IPS-18c (cell line): ENCODE data around the gene ANKRD16.

Experiments
- H3K4me3 ChIP-seq: 2 replicates; pipeline ENCODE4 v1.7.0; 2013; ENCODE audit warnings: low read depth, mild to moderate bottlenecking, low read length, moderate library complexity; ENCODE audit not compliant: insufficient read depth
- H3K9me3 ChIP-seq: one replicate; pipeline ENCODE4 v1.6.1; 2013; ENCODE audit warnings: mild to moderate bottlenecking, low read length, moderate library complexity; ENCODE audit not compliant: control insufficient read depth, insufficient read depth

The ANKRD16 gene

DNA sequence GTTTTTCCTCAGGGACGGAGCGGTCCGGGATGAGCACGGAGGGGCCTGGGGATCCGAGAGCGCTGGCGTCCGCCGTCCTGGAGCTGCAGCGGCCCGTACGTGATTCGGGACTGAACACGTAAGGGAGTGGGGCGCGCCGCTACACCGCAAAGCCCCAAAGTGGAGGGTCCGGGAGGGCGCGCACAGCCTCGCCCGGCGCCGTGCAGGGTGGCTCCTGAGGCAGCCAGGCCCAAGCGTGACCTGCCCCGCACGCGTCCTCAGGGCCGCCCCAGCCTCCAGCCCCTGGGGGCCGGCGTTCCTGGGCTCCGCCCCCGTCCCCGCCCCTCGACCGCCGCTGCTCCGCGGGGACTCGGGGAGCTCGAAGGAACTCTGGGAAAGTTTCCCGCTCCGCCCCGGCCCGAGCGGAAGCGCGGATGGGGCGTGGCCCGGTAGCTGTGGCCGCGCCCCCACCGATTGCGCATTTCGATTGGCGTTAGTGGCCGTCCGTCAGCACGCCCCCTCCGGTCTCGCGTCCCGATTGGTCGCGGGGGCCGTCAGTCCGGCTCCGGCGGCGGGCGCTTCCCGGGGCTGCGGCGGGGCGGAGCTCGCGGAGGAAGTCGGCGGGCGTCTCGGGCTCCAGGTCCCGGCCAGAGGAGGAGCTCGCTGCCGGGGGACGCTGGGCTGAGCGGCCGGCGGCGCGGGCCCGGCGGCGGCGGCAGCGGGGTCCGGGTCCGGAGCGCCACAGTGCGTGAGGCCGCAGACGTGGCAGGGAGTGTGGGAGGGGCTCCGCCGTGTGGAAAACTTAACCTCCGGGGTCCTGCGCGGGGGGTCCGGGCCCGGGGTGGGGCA, at the start of gene ANKRD16, which contains the start of gene FBH1:
Gene ANKRD16 (minus strand): TSS at position 270 of the 828 bp plus-strand sequence. CDS start 539 bp downstream, outside the sequence.
Gene FBH1 (plus strand): TSS at position 620 of the 828 bp plus-strand sequence. CDS start 103 bp downstream, at position 723.
- H3K4me3 ChIP-seq, result peak within 1 kb of the TSS; percentile 89
- no peaks in the 10 kb centered on the region for H3K9me3 ChIP-seq

DNA sequence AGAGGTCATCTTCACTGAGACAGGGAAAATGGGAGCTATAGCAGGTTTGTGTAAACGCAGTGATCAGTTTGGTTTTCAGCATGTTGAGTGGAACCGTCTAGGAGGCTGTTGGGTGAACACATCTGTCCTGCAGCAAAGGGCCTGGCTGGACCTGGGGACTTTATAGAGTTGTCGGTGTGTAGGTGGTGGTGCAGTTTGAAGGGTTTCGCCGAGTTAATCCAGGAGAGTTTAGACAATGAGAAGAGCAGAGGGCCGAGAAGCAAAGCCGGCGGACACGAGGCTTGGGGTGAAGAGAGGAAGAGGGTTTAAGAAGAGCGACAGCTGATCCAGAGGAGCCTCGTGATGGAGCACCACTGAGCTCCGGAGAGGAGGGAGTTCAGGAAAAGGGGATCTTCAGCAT, 48.6 kb upstream of the ANKRD16 start:
- H3K4me3 ChIP-seq, result no peak overlapping the region
- H3K9me3 ChIP-seq, result no peaks in the 10 kb centered on the region

DNA sequence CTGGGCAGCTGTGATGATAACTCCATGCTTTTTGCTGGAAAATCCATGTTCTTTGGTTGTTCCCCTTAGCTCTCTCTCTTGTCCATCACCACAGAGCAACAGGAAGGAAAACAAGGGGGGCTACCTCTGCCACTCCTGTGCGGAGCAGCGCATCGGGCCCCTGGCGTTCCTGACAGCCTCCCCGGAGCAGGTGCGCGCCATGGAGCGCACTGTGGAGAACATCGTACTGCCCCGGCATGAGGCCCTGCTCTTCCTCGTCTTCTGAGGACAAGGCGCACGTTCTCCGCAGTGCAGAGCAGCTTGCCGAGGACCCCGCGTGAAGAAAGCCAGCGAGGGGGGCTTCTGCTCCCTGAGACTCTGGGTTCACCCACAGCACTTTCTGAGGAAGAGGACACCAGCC, 47.3 kb upstream of the ANKRD16 start:
- Histone ChIP-seq H3K9me3 (no peaks in the 10 kb centered on the region), H3K4me3 (no peak overlapping the region)

DNA sequence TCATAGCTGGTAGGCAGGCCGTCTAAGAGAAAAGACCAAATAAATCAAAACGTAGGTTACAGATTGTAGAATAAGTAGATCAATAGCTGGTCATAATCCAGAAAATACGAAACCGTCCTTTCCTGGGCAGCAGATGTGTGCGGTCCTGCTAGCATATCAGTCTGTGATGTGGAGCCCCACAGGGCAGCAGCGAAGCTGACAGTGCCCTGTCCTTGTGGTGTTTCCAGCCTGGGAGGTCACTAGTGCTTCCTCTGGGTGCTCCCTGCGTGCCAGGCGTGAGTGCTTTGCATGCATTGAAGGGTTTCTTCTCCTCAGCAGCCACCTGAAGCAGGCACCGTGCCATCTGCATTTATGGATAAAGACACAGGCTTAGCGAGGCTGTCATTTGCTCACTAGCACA, 45.9 kb upstream of the ANKRD16 start:
- H3K9me3 ChIP-seq, result no peaks in the 10 kb centered on the region
- no peak overlapping the region for H3K4me3 ChIP-seq

DNA sequence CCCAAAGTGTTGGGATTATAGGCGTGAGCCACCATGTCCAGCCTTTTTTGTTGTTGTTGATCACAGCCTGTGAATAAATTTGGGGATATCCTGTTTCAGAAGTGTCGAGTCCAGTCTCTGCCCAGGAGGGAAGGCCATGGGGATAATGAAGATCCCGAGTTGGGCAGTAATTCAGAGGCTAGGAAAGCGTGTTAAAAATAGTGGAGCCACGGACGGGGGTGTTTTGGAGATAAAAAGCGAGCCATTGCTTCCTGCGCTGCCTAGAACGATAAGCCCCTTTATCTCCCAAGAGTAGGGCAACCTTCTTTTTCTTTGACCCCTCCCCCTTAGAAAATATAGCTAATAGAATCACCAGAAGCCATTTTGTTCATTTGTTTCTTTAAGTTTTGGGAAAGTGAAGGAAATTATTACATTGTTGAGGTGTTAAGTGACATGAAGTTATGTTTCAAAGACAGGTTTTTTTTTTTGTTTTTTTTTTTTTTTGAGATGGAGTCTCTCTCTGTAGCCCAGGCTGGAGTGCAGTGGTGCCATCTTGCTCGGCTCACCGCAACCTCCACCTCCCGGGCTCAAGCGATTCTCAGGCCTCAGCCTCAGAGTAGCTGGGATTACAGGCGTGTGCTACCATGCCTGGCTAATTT, 44.3 kb upstream of the ANKRD16 start:
- Histone ChIP-seq H3K4me3 (no peak overlapping the region), H3K9me3 (no peaks in the 10 kb centered on the region)

DNA sequence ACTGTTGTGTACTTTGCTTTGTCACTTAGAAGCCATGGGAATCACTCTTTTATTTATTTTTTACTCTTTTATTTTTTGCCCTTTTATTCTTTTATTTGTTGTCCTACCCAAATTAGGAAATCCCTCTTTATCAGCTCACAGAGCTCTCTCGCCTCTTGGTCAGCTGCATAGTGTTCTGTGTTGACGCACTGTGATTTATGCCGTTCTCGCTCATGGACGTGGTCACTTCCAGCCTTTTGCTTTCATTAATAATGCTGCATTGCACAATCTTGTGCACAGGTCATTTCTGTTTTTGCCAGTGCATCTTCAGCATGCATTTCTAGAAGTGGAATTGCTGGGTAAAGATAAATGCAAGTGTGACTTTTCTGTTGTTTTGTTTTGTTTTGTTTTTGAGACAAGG, 42.7 kb upstream of the ANKRD16 start:
- H3K9me3 ChIP-seq, result no peaks in the 10 kb centered on the region
- H3K4me3 ChIP-seq, result no peak overlapping the region

DNA sequence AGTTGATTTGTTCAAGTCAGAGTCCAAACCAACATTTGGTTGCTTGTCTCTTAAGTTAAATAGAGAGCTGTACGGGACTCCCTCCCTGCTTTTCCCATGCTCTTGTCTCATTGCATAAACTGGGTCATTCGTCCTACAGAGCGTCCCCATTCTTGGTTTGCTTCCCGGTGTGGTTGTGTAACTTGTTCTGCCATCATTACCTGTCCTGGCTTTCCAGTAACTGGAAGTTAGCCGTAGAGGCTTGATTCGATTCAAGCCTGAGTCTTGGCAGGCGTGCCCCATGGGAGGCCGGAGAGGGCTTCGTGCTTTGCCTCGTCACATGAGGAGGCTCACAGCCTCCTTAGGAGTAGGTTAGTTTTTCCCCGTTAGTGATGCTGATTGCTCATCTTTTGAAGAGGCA, 40.6 kb upstream of the ANKRD16 start:
- Histone ChIP-seq H3K4me3 (no peak overlapping the region), H3K9me3 (no peaks in the 10 kb centered on the region)

DNA sequence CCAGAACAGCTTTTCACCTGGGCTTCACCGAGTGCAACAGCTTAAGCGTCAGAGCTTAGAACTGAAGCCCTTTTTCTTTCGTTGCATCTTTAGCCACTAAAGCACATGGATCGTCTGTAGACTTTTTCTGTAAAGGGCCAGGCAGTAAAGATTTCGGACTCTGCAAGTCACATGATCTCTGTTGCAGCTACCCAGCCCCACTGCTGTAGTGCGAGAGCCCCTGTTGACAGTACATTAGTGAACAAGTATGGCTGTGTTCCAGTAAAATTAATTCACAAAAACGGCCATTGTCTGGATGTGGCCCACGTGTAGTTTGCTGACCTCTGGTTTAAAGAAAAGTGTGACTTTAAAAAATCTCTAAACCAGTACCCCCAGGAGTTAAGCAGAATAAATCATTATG, 39.7 kb upstream of the ANKRD16 start:
- no peaks in the 10 kb centered on the region for H3K9me3 ChIP-seq
- H3K4me3 ChIP-seq, result no peak overlapping the region

DNA sequence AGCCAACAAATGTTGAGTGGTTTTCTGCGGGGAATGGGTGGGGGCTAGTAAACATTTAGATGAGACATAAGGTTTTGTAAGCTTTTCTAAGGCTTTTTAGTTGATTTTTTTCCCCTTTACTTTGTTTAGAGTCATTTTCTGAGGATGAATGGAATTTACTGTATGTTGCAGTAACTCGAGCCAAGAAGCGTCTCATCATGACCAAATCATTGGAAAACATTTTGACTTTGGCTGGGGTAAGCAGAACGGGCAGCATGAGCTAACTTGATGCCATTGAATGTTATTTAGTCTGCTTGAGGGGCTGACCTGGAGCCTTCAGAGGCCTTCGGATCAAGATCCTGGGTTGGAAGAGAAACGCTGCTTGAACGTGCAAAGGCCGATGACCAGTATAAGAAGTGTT, 37.6 kb upstream of the ANKRD16 start:
- Histone ChIP-seq H3K9me3 (no peaks in the 10 kb centered on the region), H3K4me3 (no peak overlapping the region)

DNA sequence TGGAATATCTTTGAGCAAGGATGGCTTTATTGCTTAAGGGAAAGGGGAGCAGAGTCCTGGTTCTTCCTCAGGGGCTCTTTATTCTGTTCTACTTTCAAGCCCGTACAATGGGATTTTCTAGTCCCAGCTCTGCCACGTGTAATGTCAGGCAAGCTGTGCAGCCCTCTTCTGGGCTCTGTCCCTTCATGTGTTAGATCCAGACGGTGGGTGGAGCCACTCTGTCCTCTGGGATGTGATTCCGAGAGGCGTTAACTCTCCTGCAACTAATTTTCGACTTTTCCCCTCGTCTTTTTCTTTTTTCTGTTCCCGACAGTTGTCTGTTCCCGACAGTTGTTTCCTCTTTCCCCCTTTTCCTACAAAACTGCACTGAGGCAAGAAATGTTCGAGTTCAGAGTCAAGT, 35.2 kb upstream of the ANKRD16 start:
- Histone ChIP-seq H3K4me3 (no peak overlapping the region), H3K9me3 (no peaks in the 10 kb centered on the region)

DNA sequence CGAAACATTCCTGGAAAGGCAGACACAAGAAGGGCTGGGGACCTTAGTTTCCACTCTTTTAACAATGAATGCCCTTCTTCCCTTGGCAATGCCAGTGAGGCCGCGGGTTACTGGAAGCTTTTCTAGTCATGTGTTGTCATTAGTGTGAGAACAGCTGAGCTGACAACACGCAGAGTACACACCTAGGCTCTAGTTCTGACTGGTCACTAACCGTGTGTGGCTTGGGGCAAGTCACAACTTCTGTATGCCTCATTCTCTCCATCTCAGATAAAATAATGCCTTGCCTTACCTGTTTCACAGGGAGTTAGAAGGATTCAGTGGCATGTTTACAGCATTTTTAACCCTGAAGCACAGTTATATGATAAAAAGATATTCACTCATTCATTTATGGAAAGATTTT, 32.1 kb upstream of the ANKRD16 start:
- Histone ChIP-seq H3K9me3 (no peaks in the 10 kb centered on the region), H3K4me3 (no peak overlapping the region)

DNA sequence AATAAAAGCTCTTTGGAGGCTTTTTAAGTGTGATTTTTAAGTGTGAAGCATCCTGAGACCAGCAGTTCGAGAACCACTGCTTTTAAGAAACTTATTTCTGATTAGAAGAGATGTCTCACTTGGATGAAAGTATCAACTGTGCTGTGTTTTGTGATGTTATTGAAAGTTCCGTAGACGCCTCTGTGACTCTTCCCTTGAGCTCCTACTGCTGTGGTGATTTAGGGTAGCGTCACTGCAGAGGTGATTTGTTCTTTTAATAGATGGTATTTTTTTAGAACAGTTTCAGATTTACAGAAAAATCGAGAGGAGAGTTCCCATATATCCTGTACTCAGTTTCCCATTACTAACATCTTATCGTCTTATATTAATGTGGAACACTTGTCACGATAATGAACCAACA, 29.9 kb upstream of the ANKRD16 start:
- H3K4me3 ChIP-seq, result no peak overlapping the region
- H3K9me3 ChIP-seq, result no peaks in the 10 kb centered on the region

DNA sequence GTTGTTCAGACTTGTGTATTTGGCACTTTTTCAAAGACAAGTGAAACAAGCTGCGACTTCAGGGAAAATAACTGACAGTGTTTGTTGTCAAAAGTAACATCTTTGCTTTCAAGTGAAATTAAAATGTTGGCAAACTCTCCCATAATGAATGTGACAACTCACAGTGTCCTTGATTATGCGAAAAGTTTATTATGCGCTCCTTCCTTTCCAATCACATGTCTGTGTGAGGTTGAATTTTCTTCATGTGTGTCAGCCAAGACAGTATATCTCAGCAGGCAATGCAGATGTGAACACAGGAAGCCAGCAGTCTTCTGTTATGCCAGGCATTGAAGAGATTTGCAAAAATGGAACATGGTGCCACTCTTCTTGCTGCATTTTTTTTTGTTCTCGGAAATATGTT, 29.1 kb upstream of the ANKRD16 start:
- no peaks in the 10 kb centered on the region for H3K9me3 ChIP-seq
- H3K4me3 ChIP-seq, result no peak overlapping the region

DNA sequence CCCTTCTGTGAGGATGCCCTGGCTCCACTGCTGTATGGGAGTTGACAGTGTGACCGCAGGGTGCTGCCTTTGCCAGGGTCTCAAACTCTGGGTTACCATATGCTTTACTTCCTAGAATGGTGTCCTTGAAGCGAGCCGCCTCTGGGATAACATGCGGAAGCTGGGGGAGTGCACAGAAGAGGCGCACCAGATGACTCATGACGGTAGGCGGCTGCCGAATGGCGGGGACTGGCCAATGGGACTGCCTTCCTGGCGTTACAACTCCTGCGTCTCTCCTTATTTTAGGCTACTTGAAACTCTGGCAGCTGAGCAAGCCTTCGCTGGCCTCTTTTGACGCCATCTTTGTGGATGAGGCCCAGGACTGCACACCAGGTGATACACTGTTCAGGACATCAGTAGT, 27.6 kb upstream of the ANKRD16 start:
- Histone ChIP-seq H3K9me3 (no peaks in the 10 kb centered on the region), H3K4me3 (no peak overlapping the region)

DNA sequence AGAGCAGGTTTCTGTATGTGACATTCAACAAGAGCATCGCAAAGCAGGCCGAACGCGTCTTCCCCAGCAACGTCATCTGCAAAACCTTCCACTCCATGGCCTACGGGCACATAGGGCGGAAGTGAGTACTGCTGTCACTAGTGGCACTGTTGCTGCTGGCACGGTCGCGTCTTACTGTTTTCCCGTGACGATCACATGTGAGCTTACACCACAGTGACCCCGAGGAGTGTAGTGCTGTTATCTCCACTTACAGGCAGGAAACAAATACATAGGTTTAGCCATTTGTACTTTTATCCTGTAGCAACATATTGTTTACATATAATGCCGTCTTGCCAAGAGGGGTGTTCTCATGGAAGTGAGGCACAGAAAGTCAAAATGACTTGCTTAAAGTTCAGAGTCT, 25.8 kb upstream of the ANKRD16 start:
- H3K9me3 ChIP-seq, result no peaks in the 10 kb centered on the region
- H3K4me3 ChIP-seq, result no peak overlapping the region

DNA sequence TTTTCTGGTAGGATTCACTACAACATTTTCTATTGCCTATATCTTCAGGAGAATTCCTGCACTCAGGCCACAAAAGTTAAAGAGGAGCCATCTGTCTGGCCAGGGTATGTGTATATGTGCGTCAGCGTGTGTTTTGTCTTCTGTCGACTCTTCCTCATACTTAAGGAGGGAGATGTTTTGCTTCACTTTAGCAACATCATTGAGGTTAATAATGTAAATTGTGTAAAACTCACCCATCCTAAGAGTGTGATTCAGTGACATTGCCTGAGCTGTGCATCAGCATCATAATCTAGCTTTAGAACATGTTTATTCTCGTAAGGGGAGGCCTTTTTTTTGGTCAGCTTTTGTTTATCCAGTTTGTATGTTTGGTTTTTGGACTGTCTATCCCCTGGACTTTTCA, 24.0 kb upstream of the ANKRD16 start:
- no peaks in the 10 kb centered on the region for H3K9me3 ChIP-seq
- no peak overlapping the region for H3K4me3 ChIP-seq

DNA sequence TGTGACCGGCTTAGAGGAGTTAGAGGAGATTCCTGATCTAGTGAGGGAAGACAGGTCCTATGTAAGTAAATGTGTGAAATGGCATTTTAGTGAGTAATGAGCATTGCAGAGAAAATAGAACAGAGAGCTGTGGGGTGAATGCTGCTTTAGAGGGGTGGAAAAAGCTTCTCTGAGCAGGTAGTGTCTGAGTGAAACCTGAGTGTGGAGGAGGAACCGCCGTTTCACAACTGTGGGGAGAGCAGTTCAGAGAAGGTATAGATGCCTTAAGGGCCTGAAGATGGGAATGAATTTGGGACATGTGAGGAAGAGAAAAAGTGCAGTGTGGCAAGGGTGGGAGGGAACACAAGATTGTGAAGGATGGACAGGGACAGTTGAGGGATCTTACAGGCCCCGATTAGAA, 22.0 kb upstream of the ANKRD16 start:
- Histone ChIP-seq H3K9me3 (no peaks in the 10 kb centered on the region), H3K4me3 (no peak overlapping the region)

DNA sequence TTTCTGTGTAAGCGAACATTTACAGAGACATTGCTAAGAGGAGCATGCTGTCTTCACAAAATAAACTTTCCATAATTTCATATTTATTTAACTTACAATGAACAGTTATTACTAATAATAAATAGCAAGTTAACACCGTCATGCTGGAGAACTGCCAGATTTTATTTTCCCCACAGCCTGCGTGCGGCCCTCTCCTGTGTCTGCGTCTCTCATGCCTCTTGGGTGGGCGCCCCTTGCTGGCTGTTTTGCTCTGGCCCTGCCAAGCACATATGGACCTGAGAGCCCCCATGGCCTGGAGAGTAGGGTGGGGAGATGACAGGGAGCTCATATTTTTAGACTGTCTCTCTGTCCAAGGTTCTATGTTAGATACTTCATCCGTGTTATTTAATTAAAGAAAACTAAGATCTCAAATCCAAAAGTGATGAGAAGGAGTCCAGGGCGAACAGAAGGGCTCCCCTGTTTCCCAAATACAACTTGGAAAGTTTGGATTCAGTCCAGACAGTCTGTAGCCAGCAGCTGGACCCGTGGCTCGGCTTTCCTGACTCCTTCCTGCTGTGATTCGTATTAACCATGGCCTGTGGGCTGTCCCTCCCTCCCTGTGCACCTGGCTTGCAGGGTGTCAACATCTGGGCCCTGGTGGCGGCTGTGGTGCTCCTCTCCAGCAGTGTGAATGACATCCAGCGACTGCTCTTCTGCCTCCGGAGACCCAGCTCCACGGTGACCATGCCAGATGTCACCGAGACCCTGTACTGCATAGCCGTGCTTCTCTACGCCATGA, 20.8 kb upstream of the ANKRD16 start:
- Histone ChIP-seq H3K9me3 (no peaks in the 10 kb centered on the region), H3K4me3 (no peak overlapping the region)
